WTC11 (cell line): ENCODE measurements around the gene PRKCE.

ENCODE experiments used
- CREB1 ChIP-seq: sonication (generic); formaldehyde crosslinking; IDR thresholded peaks from 2 replicates; pipeline ENCODE4 v1.8.0; 2023; ENCODE audit warnings: mild to moderate bottlenecking, missing genetic modification reagents
- ELF4 ChIP-seq: sonication (generic); formaldehyde crosslinking; IDR thresholded peaks from 2 replicates; pipeline ENCODE4 v1.8.1; 2022; ENCODE audit warnings: low read depth, mild to moderate bottlenecking, moderate library complexity, missing genetic modification reagents
- FOXJ3 ChIP-seq: sonication (generic); formaldehyde crosslinking; IDR thresholded peaks from 2 replicates; pipeline ENCODE4 v1.9.0; 2021; ENCODE audit warnings: missing genetic modification reagents, mild to moderate bottlenecking, borderline replicate concordance
- OVOL2 ChIP-seq: fragments of 250-450 bp; sonication (Bioruptor Pico); IDR thresholded peaks from 2 replicates; pipeline ENCODE4 v1.9.0; 2021; ENCODE audit warnings: mild to moderate bottlenecking, borderline replicate concordance
- SP1 ChIP-seq: sonication (generic); formaldehyde crosslinking; conservative IDR thresholded peaks from 2 replicates; pipeline ENCODE4 v1.8.1; 2022; ENCODE audit warnings: missing genetic modification reagents
- ZNF138 ChIP-seq: sonication (generic); formaldehyde crosslinking; conservative IDR thresholded peaks from 2 replicates; pipeline ENCODE4 v1.8.1; 2022; ENCODE audit warnings: mild to moderate bottlenecking, moderate library complexity, missing genetic modification reagents
- TF ChIP-seq, protein P1 (sequence below): sonication (generic); formaldehyde crosslinking; IDR thresholded peaks from 2 replicates; pipeline ENCODE4 v1.8.1; 2023; ENCODE audit warnings: mild to moderate bottlenecking, missing genetic modification reagents, moderate library complexity
- TF ChIP-seq, protein P2 (sequence below): fragments of 200-600 bp; IDR thresholded peaks from 2 replicates; pipeline ENCODE4 v1.8.0; 2022; ENCODE audit warnings: antibody characterized with exemption

DNA sequence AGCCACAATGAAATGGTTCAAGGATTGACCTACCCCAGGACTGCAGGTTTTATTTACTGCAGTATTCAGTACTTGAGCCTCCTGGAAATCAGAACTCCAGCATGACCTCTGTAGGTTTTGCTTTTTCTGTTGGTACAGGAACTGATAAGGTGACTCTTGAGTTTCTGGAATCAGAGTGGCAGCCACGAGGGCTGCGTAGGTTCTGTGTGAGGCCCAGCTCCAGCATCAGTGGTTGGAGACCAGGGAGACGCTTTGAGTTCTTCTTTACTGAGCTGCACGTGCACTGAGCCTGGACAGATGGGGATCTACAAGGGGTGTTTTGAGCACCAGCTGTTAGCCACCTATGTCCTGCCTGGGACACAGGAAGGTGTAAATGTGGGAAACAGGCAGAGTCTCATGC lies 423.0 kb downstream of the PRKCE start:
- TF ChIP-seq CREB1 (no peak), FOXJ3 (no peak), ZNF138 (CRISPR knock-in tag) (no peak), OVOL2 (no peak), SP1 (CRISPR knock-in tag) (no peak), ELF4 (CRISPR knock-in tag) (no peak)
- TF ChIP-seq, protein P1, sequence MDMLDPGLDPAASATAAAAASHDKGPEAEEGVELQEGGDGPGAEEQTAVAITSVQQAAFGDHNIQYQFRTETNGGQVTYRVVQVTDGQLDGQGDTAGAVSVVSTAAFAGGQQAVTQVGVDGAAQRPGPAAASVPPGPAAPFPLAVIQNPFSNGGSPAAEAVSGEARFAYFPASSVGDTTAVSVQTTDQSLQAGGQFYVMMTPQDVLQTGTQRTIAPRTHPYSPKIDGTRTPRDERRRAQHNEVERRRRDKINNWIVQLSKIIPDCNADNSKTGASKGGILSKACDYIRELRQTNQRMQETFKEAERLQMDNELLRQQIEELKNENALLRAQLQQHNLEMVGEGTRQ = no peak
- TF ChIP-seq, protein P2, sequence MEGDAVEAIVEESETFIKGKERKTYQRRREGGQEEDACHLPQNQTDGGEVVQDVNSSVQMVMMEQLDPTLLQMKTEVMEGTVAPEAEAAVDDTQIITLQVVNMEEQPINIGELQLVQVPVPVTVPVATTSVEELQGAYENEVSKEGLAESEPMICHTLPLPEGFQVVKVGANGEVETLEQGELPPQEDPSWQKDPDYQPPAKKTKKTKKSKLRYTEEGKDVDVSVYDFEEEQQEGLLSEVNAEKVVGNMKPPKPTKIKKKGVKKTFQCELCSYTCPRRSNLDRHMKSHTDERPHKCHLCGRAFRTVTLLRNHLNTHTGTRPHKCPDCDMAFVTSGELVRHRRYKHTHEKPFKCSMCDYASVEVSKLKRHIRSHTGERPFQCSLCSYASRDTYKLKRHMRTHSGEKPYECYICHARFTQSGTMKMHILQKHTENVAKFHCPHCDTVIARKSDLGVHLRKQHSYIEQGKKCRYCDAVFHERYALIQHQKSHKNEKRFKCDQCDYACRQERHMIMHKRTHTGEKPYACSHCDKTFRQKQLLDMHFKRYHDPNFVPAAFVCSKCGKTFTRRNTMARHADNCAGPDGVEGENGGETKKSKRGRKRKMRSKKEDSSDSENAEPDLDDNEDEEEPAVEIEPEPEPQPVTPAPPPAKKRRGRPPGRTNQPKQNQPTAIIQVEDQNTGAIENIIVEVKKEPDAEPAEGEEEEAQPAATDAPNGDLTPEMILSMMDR = no peak
